HUDEP-2 (cell line): ENCODE results near the gene UGT8.
"Not testable (repeated sequence)": the region's sequence is repeated elsewhere in the genome, so short reads cannot be mapped to it uniquely, and the experiment has no call there.

ENCODE experiments used
- DNase-seq, 76 experiments: peaks; one replicate each; lab custom pipeline; 2025; ENCODE audit not compliant: unreplicated experiment in 76 of 76; lab: John Stamatoyannopoulos, UW

UGT8 gene

GRCh38 chr4:114601304-114602052 is 2.9 kb downstream of the UGT8 start:
- DNase-seq, result no peak

- DNase-seq, result no peak
Measured at GRCh38 chr4:114603497-114603896, 4.9 kb downstream of the UGT8 start.

GRCh38 chr4:114606245-114606644 is 7.6 kb downstream of the UGT8 start:
- no peak for DNase-seq

GRCh38 chr4:114607056-114607455 is 8.4 kb downstream of the UGT8 start:
- DNase-seq, result no peak

- DNase-seq, result no peak
Measured at GRCh38 chr4:114613560-114613959, 15.0 kb downstream of the UGT8 start.

- DNase-seq, result no peak
Measured at GRCh38 chr4:114615435-114615834, 16.8 kb downstream of the UGT8 start.

- not testable (repeated sequence) for DNase-seq
Measured at GRCh38 chr4:114616036-114616435, 17.4 kb downstream of the UGT8 start.

GRCh38 chr4:114626196-114626595 is 27.6 kb downstream of the UGT8 start:
- DNase-seq, result no peak

- no peak for DNase-seq
Measured at GRCh38 chr4:114636192-114636935, 37.8 kb downstream of the UGT8 start.

GRCh38 chr4:114642173-114642780 is 43.7 kb downstream of the UGT8 start:
- no peak for DNase-seq

GRCh38 chr4:114649908-114650307 is 51.3 kb downstream of the UGT8 start:
- DNase-seq, result no peak

GRCh38 chr4:114653675-114654074 is 55.1 kb downstream of the UGT8 start:
- DNase-seq, result no peak

GRCh38 chr4:114654592-114654991 is 56.0 kb downstream of the UGT8 start:
- no peak for DNase-seq

GRCh38 chr4:114658179-114658578 is 59.6 kb downstream of the UGT8 start:
- DNase-seq, result no peak

GRCh38 chr4:114658776-114659175 is 60.2 kb downstream of the UGT8 start:
- no peak for DNase-seq

- peak in 36 of 76 experiments; percentile 0 to 61 (median 6) for DNase-seq
Measured at GRCh38 chr4:114659386-114660008, 60.9 kb downstream of the UGT8 start.

- no peak for DNase-seq
Measured at GRCh38 chr4:114663083-114663482, 64.5 kb downstream of the UGT8 start.

GRCh38 chr4:114668577-114668976 is 70.0 kb downstream of the UGT8 start:
- DNase-seq, result no peak

- DNase-seq, result not testable (repeated sequence)
Measured at GRCh38 chr4:114670733-114671132, 72.1 kb downstream of the UGT8 start.

GRCh38 chr4:114673306-114673705 is 74.7 kb downstream of the UGT8 start:
- DNase-seq, result no peak

GRCh38 chr4:114674080-114674479 is 75.5 kb downstream of the UGT8 start:
- DNase-seq, result no peak
